HG03439 (cell line): ENCODE measurements around the gene ITIH5.

ENCODE experiments used
- ATAC-seq: cut with Tn5 transposase; IDR thresholded peaks from one replicate; pipeline ENCODE4 v1.9.1; 2021; ENCODE audit warnings: mild to moderate bottlenecking, moderate library complexity; ENCODE audit not compliant: unreplicated experiment

Gene ITIH5

GRCh38 chr10:7553531-7553930 lies 113.2 kb downstream of the ITIH5 start:
- ATAC-seq, result no peak

- no peak for ATAC-seq
These were observed 114.6 kb downstream of the ITIH5 start for GRCh38 chr10:7551950-7552716.

- no peak for ATAC-seq
These were observed 115.5 kb downstream of the ITIH5 start for GRCh38 chr10:7551289-7551688.

GRCh38 chr10:7550013-7550412 lies 116.8 kb downstream of the ITIH5 start:
- no peak for ATAC-seq

GRCh38 chr10:7547829-7548228 lies 118.9 kb downstream of the ITIH5 start:
- no peak for ATAC-seq

GRCh38 chr10:7547206-7547605 lies 119.6 kb downstream of the ITIH5 start:
- ATAC-seq, result no peak

- no peak for ATAC-seq
These were observed 120.3 kb downstream of the ITIH5 start for GRCh38 chr10:7546385-7546967.

GRCh38 chr10:7545792-7546191 lies 121.0 kb downstream of the ITIH5 start:
- ATAC-seq, result no peak

GRCh38 chr10:7545261-7545660 lies 121.5 kb downstream of the ITIH5 start:
- ATAC-seq, result no peak

GRCh38 chr10:7544203-7544602 lies 122.6 kb downstream of the ITIH5 start:
- ATAC-seq, result no peak

- ATAC-seq, result no peak
These were observed 124.4 kb downstream of the ITIH5 start for GRCh38 chr10:7542189-7542914.

GRCh38 chr10:7541137-7542087 lies 125.4 kb downstream of the ITIH5 start:
- no peak for ATAC-seq

- ATAC-seq, result no peak
These were observed 127.7 kb downstream of the ITIH5 start for GRCh38 chr10:7538970-7539654.

- ATAC-seq, result no peak
These were observed 129.6 kb downstream of the ITIH5 start for GRCh38 chr10:7537126-7537525.

GRCh38 chr10:7534480-7534852 lies 132.3 kb downstream of the ITIH5 start:
- no peak for ATAC-seq

- ATAC-seq, result no peak
These were observed 132.9 kb downstream of the ITIH5 start for GRCh38 chr10:7533657-7534479.

- no peak for ATAC-seq
These were observed 133.9 kb downstream of the ITIH5 start for GRCh38 chr10:7532723-7533498.

GRCh38 chr10:7529638-7530037 lies 137.1 kb downstream of the ITIH5 start:
- ATAC-seq, result no peak

- ATAC-seq, result no peak
These were observed 139.3 kb downstream of the ITIH5 start for GRCh38 chr10:7527468-7527867.
